Choroid plexus epithelial cell (primary cell): ENCODE measurements around the gene IL16.
A peak's percentile ranks its signal among the peaks of the same experiment; 100 is the strongest.

Source experiments
- DNase-seq: peaks from one replicate; pipeline ENCODE4 v3.0.0-alpha.2; 2010; ENCODE audit warnings: low read depth
- H3K4me3 ChIP-seq: 2 replicates; pipeline ENCODE4 v1.5.1; 2011; ENCODE audit warnings: low read depth, mild to moderate bottlenecking, control low read depth, low read length, moderate library complexity
- CTCF ChIP-seq: conservative IDR thresholded peaks from 2 replicates; pipeline ENCODE4 v1.5.1; 2011; ENCODE audit warnings: low read depth, mild to moderate bottlenecking, control low read depth, inconsistent platforms, low read length, moderate library complexity

The IL16 gene

GRCh38 chr15:81315452-81316175 is 118.9 kb downstream of the IL16 start:
- no peak overlapping the region for H3K4me3 ChIP-seq
- no peak for DNase-seq
- no peak for TF ChIP-seq CTCF

GRCh38 chr15:81316267-81316666 is 119.6 kb downstream of the IL16 start:
- no peak overlapping the region for H3K4me3 ChIP-seq
- DNase-seq, result no peak
- no peak for TF ChIP-seq CTCF

GRCh38 chr15:81317642-81318017 is 121.0 kb downstream of the IL16 start:
- DNase-seq, result no peak
- H3K4me3 ChIP-seq, result no peak overlapping the region
- TF ChIP-seq CTCF, result no peak

GRCh38 chr15:81321667-81322066 is 125.0 kb downstream of the IL16 start:
- no peak for TF ChIP-seq CTCF
- no peak for DNase-seq
- no peak overlapping the region for H3K4me3 ChIP-seq

DNA sequence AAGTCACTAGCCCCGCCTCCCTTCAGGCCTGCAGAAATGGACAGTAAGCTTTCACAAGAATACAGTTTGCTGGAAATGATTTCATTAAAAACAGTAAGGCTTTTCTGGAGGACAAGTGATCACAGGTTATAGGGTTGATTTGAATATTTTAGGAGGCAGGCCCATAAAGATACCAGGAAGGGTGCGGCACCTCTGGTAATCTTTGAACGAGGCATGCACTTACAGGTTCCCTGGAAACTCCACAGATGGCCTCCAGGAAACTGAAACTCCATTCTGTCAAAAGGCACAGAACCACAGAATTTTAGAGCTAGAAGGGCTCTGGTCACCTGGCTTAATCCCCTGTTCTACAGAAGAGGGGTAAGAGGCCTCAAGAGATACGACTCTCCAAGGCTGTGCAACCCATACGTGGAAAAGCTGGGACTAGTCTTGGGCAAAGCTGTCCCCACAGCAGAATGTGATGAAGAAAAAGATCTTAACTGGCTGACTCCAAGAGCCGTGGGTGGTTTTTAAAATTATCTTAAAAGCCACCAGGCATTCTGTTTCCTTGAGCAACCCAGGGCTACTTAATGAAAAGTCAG is 126.1 kb downstream of the IL16 start:
- no peak for TF ChIP-seq CTCF
- no peak for DNase-seq
- peak overlapping the region; percentile 94 for H3K4me3 ChIP-seq

DNA sequence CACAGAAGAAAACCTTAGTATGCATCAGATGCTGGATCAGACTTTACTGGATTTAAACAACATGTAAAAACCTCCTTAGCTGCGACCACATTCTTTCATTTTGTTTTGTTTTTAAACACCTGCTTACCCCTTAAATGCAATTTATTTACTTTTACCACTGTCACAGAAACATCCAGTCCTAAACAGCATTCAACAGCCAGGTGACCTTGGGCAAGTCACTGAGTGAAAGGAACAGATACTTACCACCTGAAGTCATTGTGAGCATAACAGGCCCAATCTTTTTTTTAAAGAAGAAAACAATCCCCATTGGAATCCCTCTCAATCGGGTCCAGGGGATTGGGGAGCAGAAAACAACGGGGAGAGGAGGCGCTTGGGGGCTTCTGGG is 126.9 kb downstream of the IL16 start:
- peak overlapping the region; percentile 94 for H3K4me3 ChIP-seq
- DNase-seq, result no peak
- TF ChIP-seq CTCF, result no peak
